ENCODE results near the gene BLOC1S1.

GRCh38 chr12:55696796-55697462 lies 18.9 kb upstream of the BLOC1S1 start:
- TF ChIP-seq POLR2A (IDR thresholded peaks at IDR 0.05) = no peak
- no peak for TF ChIP-seq CTCF (IDR thresholded peaks at IDR 0.05)

Data from transverse colon (tissue), 3 donors.